ENCODE data around the gene ADRB1.

Gene ADRB1

GRCh38 chr10:114043532-114044246 lies at the start of gene ADRB1:
Gene ADRB1, plus strand, starts transcription at chr10:114043866. Its CDS starts 267 bp downstream, at chr10:114044133.
- peak within 1 kb of the TSS; percentile 67 for H3K9ac ChIP-seq (ENCODE audit: low read length)
- no peaks in the 10 kb centered on the region for H3K36me3 ChIP-seq (ENCODE audit: control insufficient read depth, insufficient read depth, low read length)
- H3K27me3 ChIP-seq (ENCODE audit: control insufficient read depth, insufficient read depth, low read length), result peaks cover 9% of the 10 kb centered on the region
- peak within 1 kb of the TSS; percentile 89 for H3K27ac ChIP-seq (ENCODE audit: low read depth, low read length)
- H3K4me3 ChIP-seq (ENCODE audit: low read length), result peak within 1 kb of the TSS; percentile 72
- H3K4me1 ChIP-seq (ENCODE audit: control insufficient read depth, insufficient read depth, low read length), result peaks cover 4% of the 10 kb centered on the region

- Histone ChIP-seq H3K4me3 (ENCODE audit: low read length) (no peak overlapping the region), H3K9ac (ENCODE audit: low read length) (no peak overlapping the region), H3K27ac (ENCODE audit: low read depth, low read length) (no peak overlapping the region), H3K4me1 (ENCODE audit: control insufficient read depth, insufficient read depth, low read length) (no peaks in the 10 kb centered on the region), H3K27me3 (ENCODE audit: control insufficient read depth, insufficient read depth, low read length) (no peaks in the 10 kb centered on the region), H3K36me3 (ENCODE audit: control insufficient read depth, insufficient read depth, low read length) (no peaks in the 10 kb centered on the region)
Measured at GRCh38 chr10:113995201-113995600, 48.5 kb upstream of the ADRB1 start.

GRCh38 chr10:113997428-113997827 lies 46.2 kb upstream of the ADRB1 start:
- Histone ChIP-seq H3K27me3 (ENCODE audit: control insufficient read depth, insufficient read depth, low read length) (no peaks in the 10 kb centered on the region), H3K4me1 (ENCODE audit: control insufficient read depth, insufficient read depth, low read length) (no peaks in the 10 kb centered on the region), H3K4me3 (ENCODE audit: low read length) (no peak overlapping the region), H3K9ac (ENCODE audit: low read length) (no peak overlapping the region), H3K36me3 (ENCODE audit: control insufficient read depth, insufficient read depth, low read length) (no peaks in the 10 kb centered on the region), H3K27ac (ENCODE audit: low read depth, low read length) (no peak overlapping the region)

- Histone ChIP-seq H3K4me1 (ENCODE audit: control insufficient read depth, insufficient read depth, low read length) (no peaks in the 10 kb centered on the region), H3K36me3 (ENCODE audit: control insufficient read depth, insufficient read depth, low read length) (no peaks in the 10 kb centered on the region), H3K9ac (ENCODE audit: low read length) (no peak overlapping the region), H3K4me3 (ENCODE audit: low read length) (no peak overlapping the region), H3K27ac (ENCODE audit: low read depth, low read length) (no peak overlapping the region), H3K27me3 (ENCODE audit: control insufficient read depth, insufficient read depth, low read length) (no peaks in the 10 kb centered on the region)
Measured at GRCh38 chr10:113999531-113999930, 44.1 kb upstream of the ADRB1 start.

- H3K9ac ChIP-seq (ENCODE audit: low read length), result no peak overlapping the region
- no peaks in the 10 kb centered on the region for H3K36me3 ChIP-seq (ENCODE audit: control insufficient read depth, insufficient read depth, low read length)
- no peak overlapping the region for H3K27ac ChIP-seq (ENCODE audit: low read depth, low read length)
- no peaks in the 10 kb centered on the region for H3K27me3 ChIP-seq (ENCODE audit: control insufficient read depth, insufficient read depth, low read length)
- no peak overlapping the region for H3K4me3 ChIP-seq (ENCODE audit: low read length)
- H3K4me1 ChIP-seq (ENCODE audit: control insufficient read depth, insufficient read depth, low read length), result no peaks in the 10 kb centered on the region
Measured at GRCh38 chr10:114000457-114001010, 43.1 kb upstream of the ADRB1 start.

- Histone ChIP-seq H3K4me3 (ENCODE audit: low read length) (no peak overlapping the region), H3K36me3 (ENCODE audit: control insufficient read depth, insufficient read depth, low read length) (no peaks in the 10 kb centered on the region), H3K4me1 (ENCODE audit: control insufficient read depth, insufficient read depth, low read length) (no peaks in the 10 kb centered on the region), H3K27ac (ENCODE audit: low read depth, low read length) (no peak overlapping the region), H3K9ac (ENCODE audit: low read length) (no peak overlapping the region), H3K27me3 (ENCODE audit: control insufficient read depth, insufficient read depth, low read length) (no peaks in the 10 kb centered on the region)
Measured at GRCh38 chr10:114002422-114002821, 41.2 kb upstream of the ADRB1 start.

GRCh38 chr10:114003161-114003941 lies 40.3 kb upstream of the ADRB1 start:
- Histone ChIP-seq H3K4me3 (ENCODE audit: low read length) (no peak overlapping the region), H3K27ac (ENCODE audit: low read depth, low read length) (no peak overlapping the region), H3K9ac (ENCODE audit: low read length) (no peak overlapping the region), H3K27me3 (ENCODE audit: control insufficient read depth, insufficient read depth, low read length) (no peaks in the 10 kb centered on the region), H3K4me1 (ENCODE audit: control insufficient read depth, insufficient read depth, low read length) (no peaks in the 10 kb centered on the region), H3K36me3 (ENCODE audit: control insufficient read depth, insufficient read depth, low read length) (no peaks in the 10 kb centered on the region)

- Histone ChIP-seq H3K9ac (ENCODE audit: low read length) (no peak overlapping the region), H3K4me3 (ENCODE audit: low read length) (no peak overlapping the region), H3K27me3 (ENCODE audit: control insufficient read depth, insufficient read depth, low read length) (no peaks in the 10 kb centered on the region), H3K4me1 (ENCODE audit: control insufficient read depth, insufficient read depth, low read length) (no peaks in the 10 kb centered on the region), H3K36me3 (ENCODE audit: control insufficient read depth, insufficient read depth, low read length) (no peaks in the 10 kb centered on the region), H3K27ac (ENCODE audit: low read depth, low read length) (no peak overlapping the region)
Measured at GRCh38 chr10:114009281-114009996, 34.2 kb upstream of the ADRB1 start.

GRCh38 chr10:114010316-114010715 lies 33.4 kb upstream of the ADRB1 start:
- Histone ChIP-seq H3K36me3 (ENCODE audit: control insufficient read depth, insufficient read depth, low read length) (no peaks in the 10 kb centered on the region), H3K27ac (ENCODE audit: low read depth, low read length) (no peak overlapping the region), H3K9ac (ENCODE audit: low read length) (no peak overlapping the region), H3K4me3 (ENCODE audit: low read length) (no peak overlapping the region), H3K4me1 (ENCODE audit: control insufficient read depth, insufficient read depth, low read length) (no peaks in the 10 kb centered on the region), H3K27me3 (ENCODE audit: control insufficient read depth, insufficient read depth, low read length) (no peaks in the 10 kb centered on the region)

- no peaks in the 10 kb centered on the region for H3K36me3 ChIP-seq (ENCODE audit: control insufficient read depth, insufficient read depth, low read length)
- H3K27ac ChIP-seq (ENCODE audit: low read depth, low read length), result no peak overlapping the region
- H3K9ac ChIP-seq (ENCODE audit: low read length), result no peak overlapping the region
- no peaks in the 10 kb centered on the region for H3K4me1 ChIP-seq (ENCODE audit: control insufficient read depth, insufficient read depth, low read length)
- H3K27me3 ChIP-seq (ENCODE audit: control insufficient read depth, insufficient read depth, low read length), result no peaks in the 10 kb centered on the region
- H3K4me3 ChIP-seq (ENCODE audit: low read length), result no peak overlapping the region
Measured at GRCh38 chr10:114012650-114013049, 31.0 kb upstream of the ADRB1 start.

GRCh38 chr10:114015708-114016107 lies 28.0 kb upstream of the ADRB1 start:
- Histone ChIP-seq H3K4me3 (ENCODE audit: low read length) (no peak overlapping the region), H3K4me1 (ENCODE audit: control insufficient read depth, insufficient read depth, low read length) (no peaks in the 10 kb centered on the region), H3K27ac (ENCODE audit: low read depth, low read length) (no peak overlapping the region), H3K27me3 (ENCODE audit: control insufficient read depth, insufficient read depth, low read length) (no peaks in the 10 kb centered on the region), H3K36me3 (ENCODE audit: control insufficient read depth, insufficient read depth, low read length) (no peaks in the 10 kb centered on the region), H3K9ac (ENCODE audit: low read length) (no peak overlapping the region)

- Histone ChIP-seq H3K36me3 (ENCODE audit: control insufficient read depth, insufficient read depth, low read length) (no peaks in the 10 kb centered on the region), H3K4me1 (ENCODE audit: control insufficient read depth, insufficient read depth, low read length) (peaks cover 3% of the 10 kb centered on the region), H3K4me3 (ENCODE audit: low read length) (no peak overlapping the region), H3K9ac (ENCODE audit: low read length) (no peak overlapping the region), H3K27ac (ENCODE audit: low read depth, low read length) (no peak overlapping the region), H3K27me3 (ENCODE audit: control insufficient read depth, insufficient read depth, low read length) (no peaks in the 10 kb centered on the region)
Measured at GRCh38 chr10:114017271-114017670, 26.4 kb upstream of the ADRB1 start.

Data from rectal smooth muscle tissue (tissue), 1 donor.